MM.1S (cell line): ENCODE results near the gene ERG.

Experiments
- DNase-seq: peaks from one replicate; pipeline ENCODE4 v3.0.0-alpha.2; 2015
- H2AFZ ChIP-seq: fragments of 300-600 bp; sonication (generic); 2 replicates; pipeline ENCODE4 v1.6.0; 2016; ENCODE audit warnings: antibody characterized with exemption, low read length
- H3F3A ChIP-seq: fragments of 300-600 bp; sonication (generic); 2 replicates; pipeline ENCODE4 v1.6.1; 2016; ENCODE audit warnings: mild to moderate bottlenecking, antibody characterized with exemption, low read length, moderate library complexity, mixed read lengths; ENCODE audit not compliant: insufficient read depth
- H3K27ac ChIP-seq: fragments of 300-600 bp; sonication (generic); 2 replicates; pipeline ENCODE4 v1.5.1; 2016; ENCODE audit warnings: mild to moderate bottlenecking, low read length
- H3K27me3 ChIP-seq: fragments of 300-600 bp; sonication (generic); replicated peaks from 2 replicates; pipeline ENCODE4 v1.6.0; 2016; ENCODE audit warnings: low read length; ENCODE audit not compliant: insufficient read depth
- H3K36me3 ChIP-seq: fragments of 300-600 bp; sonication (generic); replicated peaks from 2 replicates; pipeline ENCODE4 v1.6.1; 2016; ENCODE audit warnings: mild to moderate bottlenecking, low read length, mixed read lengths; ENCODE audit not compliant: insufficient read depth
- H3K4me1 ChIP-seq: fragments of 300-600 bp; sonication (generic); 2 replicates; pipeline ENCODE4 v1.6.1; 2016; ENCODE audit warnings: low read length, mixed read lengths
- H3K4me2 ChIP-seq: fragments of 300-600 bp; sonication (generic); 2 replicates; pipeline ENCODE4 v1.6.0; 2016; ENCODE audit warnings: low read depth, low read length
- H3K4me3 ChIP-seq: fragments of 300-600 bp; sonication (generic); 2 replicates; pipeline ENCODE4 v1.5.1; 2016; ENCODE audit warnings: low read length, mixed read lengths
- H3K79me2 ChIP-seq: fragments of 300-600 bp; sonication (generic); 2 replicates; pipeline ENCODE4 v1.6.1; 2016; ENCODE audit warnings: mixed run types, low read length, mixed read lengths
- H3K9ac ChIP-seq: fragments of 300-600 bp; sonication (generic); 2 replicates; pipeline ENCODE4 v1.6.1; 2016; ENCODE audit warnings: low read length, mixed read lengths
- H3K9me2 ChIP-seq: fragments of 300-600 bp; sonication (generic); replicated peaks from 2 replicates; pipeline ENCODE4 v1.6.1; 2016; ENCODE audit warnings: mild to moderate bottlenecking, low read length, mixed read lengths; ENCODE audit not compliant: insufficient read depth
- H3K9me3 ChIP-seq: fragments of 300-600 bp; sonication (generic); replicated peaks from 2 replicates; pipeline ENCODE4 v1.6.1; 2016; ENCODE audit warnings: mild to moderate bottlenecking, low read length, mixed read lengths; ENCODE audit not compliant: insufficient read depth
- H4K20me1 ChIP-seq: fragments of 300-600 bp; sonication (generic); 2 replicates; pipeline ENCODE4 v1.6.1; 2016; ENCODE audit warnings: mild to moderate bottlenecking, low read length, moderate library complexity, mixed read lengths; ENCODE audit not compliant: insufficient read depth
- EZH2 ChIP-seq: fragments of 300-600 bp; sonication (generic); optimal IDR thresholded peaks from 2 replicates; pipeline ENCODE3; 2017; ENCODE audit warnings: low read depth, mild to moderate bottlenecking, antibody characterized with exemption, low read length, mixed read lengths
- EZH2phosphoT487 ChIP-seq: fragments of 300-600 bp; sonication (generic); IDR thresholded peaks from 2 replicates; pipeline ENCODE4 v1.6.1; 2018; ENCODE audit warnings: antibody characterized with exemption, low read length
- TF ChIP-seq, protein P1 (sequence below): fragments of 300-600 bp; sonication (generic); IDR thresholded peaks from 2 replicates; pipeline ENCODE4 v1.5.1; 2016; ENCODE audit warnings: antibody characterized with exemption, low read length, mixed read lengths

The ERG gene

GRCh38 chr21:38503583-38503982 is 5.3 kb upstream of the ERG start:
- Histone ChIP-seq H3K4me2 (no peak overlapping the region), H3K9me3 (no peaks in the 10 kb centered on the region), H3K4me1 (no peaks in the 10 kb centered on the region), H3K79me2 (no peaks in the 10 kb centered on the region), H3K27ac (no peak overlapping the region), H4K20me1 (no peaks in the 10 kb centered on the region), H2AFZ (no peak overlapping the region), H3K4me3 (no peak overlapping the region), H3F3A (no peaks in the 10 kb centered on the region), H3K9ac (no peak overlapping the region), H3K9me2 (no peaks in the 10 kb centered on the region), H3K36me3 (no peaks in the 10 kb centered on the region), H3K27me3 (no peaks in the 10 kb centered on the region)
- DNase-seq = no peak
- no peak for TF ChIP-seq EZH2
- TF ChIP-seq, protein P1, sequence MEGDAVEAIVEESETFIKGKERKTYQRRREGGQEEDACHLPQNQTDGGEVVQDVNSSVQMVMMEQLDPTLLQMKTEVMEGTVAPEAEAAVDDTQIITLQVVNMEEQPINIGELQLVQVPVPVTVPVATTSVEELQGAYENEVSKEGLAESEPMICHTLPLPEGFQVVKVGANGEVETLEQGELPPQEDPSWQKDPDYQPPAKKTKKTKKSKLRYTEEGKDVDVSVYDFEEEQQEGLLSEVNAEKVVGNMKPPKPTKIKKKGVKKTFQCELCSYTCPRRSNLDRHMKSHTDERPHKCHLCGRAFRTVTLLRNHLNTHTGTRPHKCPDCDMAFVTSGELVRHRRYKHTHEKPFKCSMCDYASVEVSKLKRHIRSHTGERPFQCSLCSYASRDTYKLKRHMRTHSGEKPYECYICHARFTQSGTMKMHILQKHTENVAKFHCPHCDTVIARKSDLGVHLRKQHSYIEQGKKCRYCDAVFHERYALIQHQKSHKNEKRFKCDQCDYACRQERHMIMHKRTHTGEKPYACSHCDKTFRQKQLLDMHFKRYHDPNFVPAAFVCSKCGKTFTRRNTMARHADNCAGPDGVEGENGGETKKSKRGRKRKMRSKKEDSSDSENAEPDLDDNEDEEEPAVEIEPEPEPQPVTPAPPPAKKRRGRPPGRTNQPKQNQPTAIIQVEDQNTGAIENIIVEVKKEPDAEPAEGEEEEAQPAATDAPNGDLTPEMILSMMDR = no peak
- TF ChIP-seq EZH2phosphoT487 = no peak

GRCh38 chr21:38500073-38500472 is 1.8 kb upstream of the ERG start:
- Histone ChIP-seq H3K9me3 (no peaks in the 10 kb centered on the region), H3K27me3 (no peaks in the 10 kb centered on the region), H3F3A (no peaks in the 10 kb centered on the region), H3K4me1 (no peaks in the 10 kb centered on the region), H2AFZ (no peak overlapping the region), H4K20me1 (no peaks in the 10 kb centered on the region), H3K4me2 (no peak overlapping the region), H3K9ac (no peak overlapping the region), H3K4me3 (no peak overlapping the region), H3K79me2 (no peaks in the 10 kb centered on the region), H3K27ac (no peak overlapping the region), H3K36me3 (no peaks in the 10 kb centered on the region), H3K9me2 (no peaks in the 10 kb centered on the region)
- TF ChIP-seq, protein P1 = no peak
- no peak for TF ChIP-seq EZH2phosphoT487
- TF ChIP-seq EZH2 = no peak
- no peak for DNase-seq

DNA sequence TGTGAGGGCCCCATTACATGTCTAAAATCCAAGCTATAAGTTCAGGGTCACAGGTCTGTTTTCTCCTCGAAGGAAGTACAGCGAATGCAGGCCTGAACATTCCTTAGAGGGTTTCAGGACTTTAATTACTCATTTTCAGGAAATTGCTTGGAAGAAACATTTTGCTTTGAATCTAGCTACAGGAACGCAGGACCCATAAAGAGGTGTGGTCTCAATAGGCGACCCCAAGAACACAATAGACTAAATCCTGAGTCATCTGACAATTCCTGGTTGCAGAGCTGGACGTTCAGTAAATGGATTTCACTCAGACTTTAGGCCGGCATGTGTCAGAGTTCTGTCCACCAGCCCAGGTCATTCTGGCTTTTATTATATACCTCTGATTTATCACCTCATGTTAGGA is 1.0 kb upstream of the ERG start:
- no peak for DNase-seq
- TF ChIP-seq, protein P1 = no peak
- TF ChIP-seq EZH2 (no peak), EZH2phosphoT487 (no peak)
- Histone ChIP-seq H2AFZ (no peak overlapping the region), H3K9me3 (no peaks in the 10 kb centered on the region), H3K4me1 (no peaks in the 10 kb centered on the region), H3K36me3 (no peaks in the 10 kb centered on the region), H3F3A (no peaks in the 10 kb centered on the region), H3K27me3 (no peaks in the 10 kb centered on the region), H4K20me1 (no peaks in the 10 kb centered on the region), H3K4me2 (no peak overlapping the region), H3K79me2 (no peaks in the 10 kb centered on the region), H3K27ac (no peak overlapping the region), H3K9ac (no peak overlapping the region), H3K9me2 (no peaks in the 10 kb centered on the region), H3K4me3 (no peak overlapping the region)

GRCh38 chr21:38496224-38496623 is 2.1 kb downstream of the ERG start:
- Histone ChIP-seq H2AFZ (no peak overlapping the region), H3K9ac (no peak overlapping the region), H3K9me2 (no peaks in the 10 kb centered on the region), H3K79me2 (no peaks in the 10 kb centered on the region), H3K27ac (no peak overlapping the region), H3K9me3 (no peaks in the 10 kb centered on the region), H3K4me1 (no peaks in the 10 kb centered on the region), H3K4me2 (no peak overlapping the region), H3K27me3 (no peaks in the 10 kb centered on the region), H4K20me1 (no peaks in the 10 kb centered on the region), H3F3A (no peaks in the 10 kb centered on the region), H3K36me3 (no peaks in the 10 kb centered on the region), H3K4me3 (no peak overlapping the region)
- TF ChIP-seq, protein P1 = no peak
- no peak for TF ChIP-seq EZH2
- TF ChIP-seq EZH2phosphoT487 = no peak
- DNase-seq = no peak
